ENCODE results near the gene TAGLN2.
"Not testable (repeated sequence)": the region's sequence is repeated elsewhere in the genome, so short reads cannot be mapped to it uniquely, and the experiment has no call there.

TAGLN2 gene

GRCh38 chr1:159900086-159900680, 25.1 kb downstream of the TAGLN2 start, which contains the start of gene CFAP45:
Gene CFAP45, minus strand, starts transcription at chr1:159900165. Its CDS starts 67 bp downstream, at chr1:159900098.
- H2BK15ac ChIP-seq (ENCODE audit: low read depth, poor library complexity, severe bottlenecking): peak within 1 kb of the TSS; percentile 78
- DNase-seq: peak; percentile 93
- no peaks in the 10 kb centered on the region for H3K79me1 ChIP-seq (replicated peaks; ENCODE audit: low read length, poor library complexity, severe bottlenecking)
- peak within 1 kb of the TSS in 1 of 2 experiments; percentile 48 for H3K4ac ChIP-seq (ENCODE audit: low read depth in 1 of 2, low read length in 2 of 2)
- H3K23ac ChIP-seq (ENCODE audit: low read length in 2 of 2): no peak within 1 kb of the TSS
- no peak within 1 kb of the TSS for H2AFZ ChIP-seq (ENCODE audit: low read depth, low read length)
- H3K27me3 ChIP-seq (ENCODE audit: control insufficient read depth in 1 of 2, insufficient read depth in 1 of 2, low read length in 2 of 2): peaks cover 0 to 4% of the 10 kb centered on the region in 2 experiments
- H2BK5ac ChIP-seq (ENCODE audit: low read depth, low read length, poor library complexity, severe bottlenecking): no peak within 1 kb of the TSS
- H4K91ac ChIP-seq (ENCODE audit: low read length): peak within 1 kb of the TSS; percentile 53
- H3K27ac ChIP-seq (ENCODE audit: low read length, poor library complexity, severe bottlenecking): no peak within 1 kb of the TSS
- H3K9ac ChIP-seq (ENCODE audit: low read length): peak within 1 kb of the TSS; percentile 64
- 5% methylated on average over 30 of the region's 30 CpGs for WGBS
- H3K9me3 ChIP-seq (ENCODE audit: control insufficient read depth, low read length): peaks cover 7% of the 10 kb centered on the region
- no peaks in the 10 kb centered on the region for H3K36me3 ChIP-seq (ENCODE audit: control insufficient read depth in 1 of 2, insufficient read depth in 2 of 2, low read depth in 1 of 2, low read length in 2 of 2)
- peaks cover 12% of the 10 kb centered on the region for H3K4me1 ChIP-seq (ENCODE audit: control insufficient read depth, insufficient read depth, low read depth, low read length)
- H2BK120ac ChIP-seq (ENCODE audit: low read depth, low read length): peak within 1 kb of the TSS; percentile 42
- no peak within 1 kb of the TSS for H3K4me3 ChIP-seq (ENCODE audit: insufficient read depth in 1 of 2, low read depth in 1 of 2, low read length in 2 of 2)
- H3K4me2 ChIP-seq (ENCODE audit: low read length, poor library complexity, severe bottlenecking): peak within 1 kb of the TSS; percentile 48
- H2AK5ac ChIP-seq (ENCODE audit: low read length, severe bottlenecking): no peak within 1 kb of the TSS
- H3K14ac ChIP-seq (ENCODE audit: low read length in 2 of 2): peak within 1 kb of the TSS in 1 of 2 experiments; percentile 57
- peak within 1 kb of the TSS; percentile 85 for H4K8ac ChIP-seq (ENCODE audit: low read length)
- peak within 1 kb of the TSS; percentile 43 to 66 for H3K18ac ChIP-seq (ENCODE audit: low read depth in 1 of 2, low read length in 2 of 2)
- peak within 1 kb of the TSS in 1 of 2 experiments; percentile 83 for H2BK12ac ChIP-seq (ENCODE audit: low read length in 2 of 2)

DNA sequence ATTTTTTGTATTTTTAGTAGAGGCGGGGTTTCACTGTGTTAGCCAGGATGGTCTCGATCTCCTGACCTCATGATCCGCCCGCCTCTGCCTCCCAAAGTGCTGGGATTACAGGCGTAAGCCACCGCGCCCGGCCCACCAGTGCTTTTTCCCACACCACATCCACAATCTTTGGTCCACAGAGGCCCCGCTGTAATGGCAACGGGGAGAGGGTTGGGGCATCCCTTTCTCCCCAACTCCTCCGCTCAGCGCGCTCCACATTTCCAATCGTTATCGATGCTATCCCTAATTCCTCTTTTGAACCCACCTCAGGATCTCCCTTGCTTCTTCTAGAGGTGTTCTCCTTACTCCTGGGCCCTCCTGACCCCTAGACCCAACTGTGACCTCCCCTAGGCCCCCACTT, 25.7 kb downstream of the TAGLN2 start:
- 94% methylated on average over 15 of the region's 15 CpGs for WGBS
- H4K91ac ChIP-seq (ENCODE audit: low read length): peak overlapping the region; percentile 53
- H3K18ac ChIP-seq (ENCODE audit: low read depth in 1 of 2, low read length in 2 of 2): peak overlapping the region; percentile 35 to 43
- DNase-seq; H3K4ac ChIP-seq (ENCODE audit: low read depth in 1 of 2, low read length in 2 of 2); H3K27me3 ChIP-seq (ENCODE audit: control insufficient read depth in 1 of 2, insufficient read depth in 1 of 2, low read length in 2 of 2); H3K79me1 ChIP-seq (replicated peaks; ENCODE audit: low read length, poor library complexity, severe bottlenecking); H4K8ac ChIP-seq (ENCODE audit: low read length); H3K9me3 ChIP-seq (ENCODE audit: control insufficient read depth, low read length); H2AFZ ChIP-seq (ENCODE audit: low read depth, low read length); H2BK5ac ChIP-seq (ENCODE audit: low read depth, low read length, poor library complexity, severe bottlenecking); H3K4me3 ChIP-seq (ENCODE audit: insufficient read depth in 1 of 2, low read depth in 1 of 2, low read length in 2 of 2); H3K27ac ChIP-seq (ENCODE audit: low read length, poor library complexity, severe bottlenecking); H3K36me3 ChIP-seq (ENCODE audit: control insufficient read depth in 1 of 2, insufficient read depth in 2 of 2, low read depth in 1 of 2, low read length in 2 of 2); H3K23ac ChIP-seq (ENCODE audit: low read length in 2 of 2); H2BK120ac ChIP-seq (ENCODE audit: low read depth, low read length); H2AK5ac ChIP-seq (ENCODE audit: low read length, severe bottlenecking): not testable (repeated sequence)
- H3K4me2 ChIP-seq (ENCODE audit: low read length, poor library complexity, severe bottlenecking): peak overlapping the region; percentile 48
- peak overlapping the region; percentile 63 for H3K9ac ChIP-seq (ENCODE audit: low read length)
- peak overlapping the region; percentile 78 for H2BK15ac ChIP-seq (ENCODE audit: low read depth, poor library complexity, severe bottlenecking)
- peak overlapping the region in 1 of 2 experiments; percentile 49 for H3K14ac ChIP-seq (ENCODE audit: low read length in 2 of 2)
- H2BK12ac ChIP-seq (ENCODE audit: low read length in 2 of 2): peak overlapping the region in 1 of 2 experiments; percentile 71
- peaks cover 12% of the 10 kb centered on the region for H3K4me1 ChIP-seq (ENCODE audit: control insufficient read depth, insufficient read depth, low read depth, low read length)

GRCh38 chr1:159898527-159898926, 26.8 kb downstream of the TAGLN2 start:
- Histone ChIP-seq H3K36me3 (ENCODE audit: control insufficient read depth in 1 of 2, insufficient read depth in 2 of 2, low read depth in 1 of 2, low read length in 2 of 2) (no peaks in the 10 kb centered on the region), H2BK5ac (ENCODE audit: low read depth, low read length, poor library complexity, severe bottlenecking) (no peak overlapping the region), H3K27ac (ENCODE audit: low read length, poor library complexity, severe bottlenecking) (no peak overlapping the region), H3K14ac (ENCODE audit: low read length in 2 of 2) (no peak overlapping the region), H3K4ac (ENCODE audit: low read depth in 1 of 2, low read length in 2 of 2) (no peak overlapping the region), H3K9me3 (ENCODE audit: control insufficient read depth, low read length) (peaks cover 4% of the 10 kb centered on the region), H3K4me2 (ENCODE audit: low read length, poor library complexity, severe bottlenecking) (no peak overlapping the region), H2BK120ac (ENCODE audit: low read depth, low read length) (no peak overlapping the region), H3K79me1 (replicated peaks; ENCODE audit: low read length, poor library complexity, severe bottlenecking) (no peaks in the 10 kb centered on the region), H2AK5ac (ENCODE audit: low read length, severe bottlenecking) (no peak overlapping the region), H3K27me3 (ENCODE audit: control insufficient read depth in 1 of 2, insufficient read depth in 1 of 2, low read length in 2 of 2) (peaks cover 0 to 4% of the 10 kb centered on the region in 2 experiments), H4K8ac (ENCODE audit: low read length) (no peak overlapping the region), H3K23ac (ENCODE audit: low read length in 2 of 2) (no peak overlapping the region), H2BK15ac (ENCODE audit: low read depth, poor library complexity, severe bottlenecking) (no peak overlapping the region), H3K9ac (ENCODE audit: low read length) (no peak overlapping the region), H2BK12ac (ENCODE audit: low read length in 2 of 2) (peak overlapping the region in 1 of 2 experiments; percentile 29), H3K18ac (ENCODE audit: low read depth in 1 of 2, low read length in 2 of 2) (no peak overlapping the region), H3K4me3 (ENCODE audit: insufficient read depth in 1 of 2, low read depth in 1 of 2, low read length in 2 of 2) (no peak overlapping the region), H4K91ac (ENCODE audit: low read length) (no peak overlapping the region), H2AFZ (ENCODE audit: low read depth, low read length) (no peak overlapping the region), H3K4me1 (ENCODE audit: control insufficient read depth, insufficient read depth, low read depth, low read length) (peaks cover 12% of the 10 kb centered on the region)
- no peak for DNase-seq
- WGBS: no CpG with 5 or more reads among the region's 3 CpGs

- no peaks in the 10 kb centered on the region for H3K9me3 ChIP-seq (ENCODE audit: control insufficient read depth, low read length)
- H3K4me1 ChIP-seq (ENCODE audit: control insufficient read depth, insufficient read depth, low read depth, low read length): peaks cover 12% of the 10 kb centered on the region
- H3K23ac ChIP-seq (ENCODE audit: low read length in 2 of 2): no peak overlapping the region
- H3K36me3 ChIP-seq (ENCODE audit: control insufficient read depth in 1 of 2, insufficient read depth in 2 of 2, low read depth in 1 of 2, low read length in 2 of 2): no peaks in the 10 kb centered on the region
- H4K8ac ChIP-seq (ENCODE audit: low read length): no peak overlapping the region
- H3K27ac ChIP-seq (ENCODE audit: low read length, poor library complexity, severe bottlenecking): no peak overlapping the region
- no peak overlapping the region for H3K14ac ChIP-seq (ENCODE audit: low read length in 2 of 2)
- DNase-seq: no peak
- no peak overlapping the region for H3K9ac ChIP-seq (ENCODE audit: low read length)
- H4K91ac ChIP-seq (ENCODE audit: low read length): no peak overlapping the region
- no peak overlapping the region for H2AK5ac ChIP-seq (ENCODE audit: low read length, severe bottlenecking)
- no peak overlapping the region for H3K4me2 ChIP-seq (ENCODE audit: low read length, poor library complexity, severe bottlenecking)
- H2BK15ac ChIP-seq (ENCODE audit: low read depth, poor library complexity, severe bottlenecking): no peak overlapping the region
- no peak overlapping the region for H2BK5ac ChIP-seq (ENCODE audit: low read depth, low read length, poor library complexity, severe bottlenecking)
- no peak overlapping the region for H3K18ac ChIP-seq (ENCODE audit: low read depth in 1 of 2, low read length in 2 of 2)
- H2AFZ ChIP-seq (ENCODE audit: low read depth, low read length): no peak overlapping the region
- WGBS: 90% methylated on average over 3 of the region's 3 CpGs
- no peak overlapping the region for H2BK12ac ChIP-seq (ENCODE audit: low read length in 2 of 2)
- H3K4me3 ChIP-seq (ENCODE audit: insufficient read depth in 1 of 2, low read depth in 1 of 2, low read length in 2 of 2): no peak overlapping the region
- no peak overlapping the region for H3K4ac ChIP-seq (ENCODE audit: low read depth in 1 of 2, low read length in 2 of 2)
- no peak overlapping the region for H2BK120ac ChIP-seq (ENCODE audit: low read depth, low read length)
- H3K27me3 ChIP-seq (ENCODE audit: control insufficient read depth in 1 of 2, insufficient read depth in 1 of 2, low read length in 2 of 2): peaks cover 0 to 4% of the 10 kb centered on the region in 2 experiments
- no peaks in the 10 kb centered on the region for H3K79me1 ChIP-seq (replicated peaks; ENCODE audit: low read length, poor library complexity, severe bottlenecking)
These were observed 27.3 kb downstream of the TAGLN2 start for GRCh38 chr1:159897962-159898361.
